T1000 (cell line): ENCODE results near the gene NMUR2.

Experiments
- DNase-seq: peaks from one replicate; lab custom pipeline; 2025; ENCODE audit warnings: mixed read lengths; lab: John Stamatoyannopoulos, UW

The NMUR2 gene

DNA sequence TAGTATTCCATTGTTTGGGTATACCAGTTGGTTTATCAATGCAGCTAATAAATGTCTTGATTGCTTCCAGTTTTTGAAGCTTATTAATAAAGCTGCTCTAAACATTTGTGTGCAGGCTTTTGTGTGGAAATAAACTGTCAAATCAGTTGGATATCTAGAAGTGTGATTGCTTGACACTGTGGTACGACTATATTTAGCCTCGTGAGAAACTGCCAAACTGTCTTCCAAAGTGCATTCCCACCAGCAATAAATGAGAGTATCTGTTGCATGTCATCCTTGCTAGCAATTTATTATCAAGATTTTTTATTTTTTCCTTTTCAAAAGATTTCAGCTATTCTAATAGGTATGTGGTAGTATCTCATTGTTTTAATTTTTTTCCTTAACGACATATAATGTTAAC, 37.5 kb downstream of the NMUR2 start:
- DNase-seq = no peak

DNA sequence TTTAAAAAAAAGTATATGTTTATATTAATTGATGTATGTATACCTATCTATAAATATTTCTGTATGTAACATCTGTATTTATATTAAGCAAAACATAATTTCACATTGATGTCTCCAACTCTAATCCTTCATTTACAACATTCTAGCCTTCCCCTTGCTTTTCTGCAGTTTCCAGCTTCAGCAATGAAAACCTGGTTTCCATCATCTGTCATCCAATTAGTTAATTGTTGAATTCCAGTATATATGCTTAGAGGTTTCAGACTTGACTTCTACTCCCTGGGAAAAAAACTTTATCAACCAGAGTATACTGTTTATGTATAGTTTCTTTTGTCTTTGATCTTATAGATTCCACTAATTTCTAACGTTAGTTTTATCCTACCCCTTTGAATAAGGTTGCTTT, 38.4 kb downstream of the NMUR2 start:
- no peak for DNase-seq

GRCh38 chr5:152364899-152365298, 40.2 kb downstream of the NMUR2 start:
- no peak for DNase-seq

- DNase-seq = no peak
Measured at GRCh38 chr5:152364172-152364571, 40.9 kb downstream of the NMUR2 start.

DNA sequence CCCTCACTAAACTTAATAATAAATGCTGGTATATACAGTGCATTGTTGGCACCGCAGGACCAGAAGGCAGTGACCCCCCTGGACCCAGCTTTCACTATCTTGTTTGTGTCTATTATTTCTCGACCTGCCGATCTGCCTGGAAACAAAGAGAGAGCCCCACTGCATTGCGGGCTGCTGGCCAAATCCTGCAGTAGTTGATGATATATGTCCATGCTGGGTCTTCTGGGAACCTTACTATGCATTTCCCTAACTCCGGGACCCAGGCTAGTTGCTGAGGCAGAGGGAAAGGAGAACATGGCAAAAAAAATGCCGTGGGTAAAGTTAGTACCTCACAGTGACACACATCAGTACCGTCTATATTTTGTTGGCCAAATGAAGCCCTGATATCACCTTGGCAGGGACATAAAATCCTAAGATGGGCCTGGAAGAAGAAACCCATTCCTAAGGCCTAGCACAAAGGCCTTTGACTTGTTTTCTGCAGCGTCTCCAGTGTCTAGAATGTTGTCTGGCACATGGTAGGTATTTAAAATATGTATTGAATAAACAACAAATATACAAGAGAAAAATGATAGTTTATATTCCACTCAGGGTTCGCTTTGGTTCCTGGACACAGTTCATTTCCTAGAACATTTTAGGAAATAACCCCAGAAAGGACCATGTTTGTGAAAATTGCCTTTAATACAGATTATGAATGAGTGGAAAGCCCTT, 46.1 kb downstream of the NMUR2 start:
- DNase-seq = no peak

GRCh38 chr5:152356506-152356905, 48.6 kb downstream of the NMUR2 start:
- no peak for DNase-seq

- no peak for DNase-seq
Measured at GRCh38 chr5:152355061-152355460, 50.0 kb downstream of the NMUR2 start.

GRCh38 chr5:152353001-152353400, 52.1 kb downstream of the NMUR2 start:
- DNase-seq = no peak

DNA sequence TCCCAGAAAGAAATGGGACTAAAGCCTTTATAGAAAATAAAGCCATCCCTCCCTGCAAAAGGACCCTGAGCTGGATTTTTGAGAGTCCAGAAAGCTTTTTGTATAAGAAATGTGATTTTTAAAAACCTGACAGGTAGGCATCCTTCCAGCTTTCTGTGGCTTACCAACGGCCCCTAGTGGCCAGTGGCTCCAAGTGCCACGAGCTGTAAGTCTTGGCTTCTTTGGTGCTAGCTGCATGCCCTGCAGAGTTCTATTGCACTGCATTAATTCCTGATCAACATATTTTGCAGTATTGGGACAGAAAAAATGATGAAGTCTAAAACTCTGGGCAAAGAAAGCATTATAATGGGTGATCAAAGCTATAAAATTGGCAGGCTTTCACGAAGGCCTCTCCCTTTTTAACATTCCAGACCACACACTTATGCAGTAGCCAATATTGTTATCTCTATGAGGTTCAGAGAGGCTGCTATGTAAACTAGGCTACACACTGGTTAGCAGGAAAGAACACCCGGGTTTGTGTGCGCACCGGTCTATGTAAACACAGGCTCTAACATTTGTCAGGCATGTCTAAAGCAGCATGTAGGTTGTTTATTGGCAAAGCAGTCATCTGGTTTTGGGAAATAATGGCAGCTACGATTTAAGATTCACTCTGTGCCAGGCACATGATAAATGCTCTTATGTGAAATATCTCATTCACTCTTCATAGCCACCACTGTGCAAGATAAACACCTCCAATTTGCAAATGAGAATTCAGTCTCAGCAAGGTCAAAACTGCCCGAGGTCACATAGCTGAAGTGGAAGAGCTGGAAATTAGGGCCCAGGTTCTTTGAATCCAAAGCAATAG, 55.2 kb downstream of the NMUR2 start:
- no peak for DNase-seq
